IPS-NIHi11 (cell line): ENCODE measurements around the gene ASB7.

Experiments
- DNase-seq: peaks from one replicate; pipeline ENCODE4 v3.0.0; 2012; ENCODE audit warnings: mixed read lengths, low spot score

The ASB7 gene

GRCh38 chr15:100597862-100598261 is 4.5 kb upstream of the ASB7 start:
- no peak for DNase-seq

- no peak for DNase-seq
Measured at GRCh38 chr15:100598655-100599054, 3.7 kb upstream of the ASB7 start.

- DNase-seq = no peak
Measured at GRCh38 chr15:100601163-100601562, 1.2 kb upstream of the ASB7 start.

GRCh38 chr15:100601617-100602063 is 749 bp upstream of the ASB7 start:
- no peak for DNase-seq

GRCh38 chr15:100602823-100603393 is 519 bp downstream of the ASB7 start:
- peak; percentile 7 for DNase-seq

GRCh38 chr15:100612539-100612938 is 10.2 kb downstream of the ASB7 start:
- DNase-seq = no peak

GRCh38 chr15:100613208-100613607 is 10.8 kb downstream of the ASB7 start:
- DNase-seq = no peak

GRCh38 chr15:100614336-100614735 is 11.9 kb downstream of the ASB7 start:
- DNase-seq = no peak

- no peak for DNase-seq
Measured at GRCh38 chr15:100614918-100615317, 12.5 kb downstream of the ASB7 start.

GRCh38 chr15:100615801-100616200 is 13.4 kb downstream of the ASB7 start:
- DNase-seq = no peak

GRCh38 chr15:100616700-100617099 is 14.3 kb downstream of the ASB7 start:
- DNase-seq = no peak

- DNase-seq = no peak
Measured at GRCh38 chr15:100623301-100623700, 20.9 kb downstream of the ASB7 start.

GRCh38 chr15:100627789-100628395 is 25.5 kb downstream of the ASB7 start:
- peak; percentile 66 for DNase-seq

GRCh38 chr15:100628746-100629145 is 26.4 kb downstream of the ASB7 start:
- no peak for DNase-seq

- DNase-seq = no peak
Measured at GRCh38 chr15:100631831-100632230, 29.4 kb downstream of the ASB7 start.

- DNase-seq = no peak
Measured at GRCh38 chr15:100633763-100634075, 31.3 kb downstream of the ASB7 start.

GRCh38 chr15:100635406-100636071 is 33.1 kb downstream of the ASB7 start:
- peak; percentile 53 for DNase-seq

GRCh38 chr15:100638177-100638730 is 35.9 kb downstream of the ASB7 start:
- no peak for DNase-seq

- no peak for DNase-seq
Measured at GRCh38 chr15:100642213-100642949, 40.0 kb downstream of the ASB7 start.

- no peak for DNase-seq
Measured at GRCh38 chr15:100642950-100643338, 40.6 kb downstream of the ASB7 start.

GRCh38 chr15:100645671-100646070 is 43.3 kb downstream of the ASB7 start:
- DNase-seq = no peak

GRCh38 chr15:100648951-100649350 is 46.6 kb downstream of the ASB7 start:
- DNase-seq = no peak

GRCh38 chr15:100650685-100651084 is 48.3 kb downstream of the ASB7 start:
- no peak for DNase-seq
